ENCODE measurements around the gene AFAP1L1. TPM values are rescaled to one million over a fixed set of nuclear protein-coding genes. Genes with fewer than 3 reads are reported as not detected.

The AFAP1L1 gene
- total RNA-seq, 1 experiment from 2014 or later, result 15.2 TPM

DNA sequence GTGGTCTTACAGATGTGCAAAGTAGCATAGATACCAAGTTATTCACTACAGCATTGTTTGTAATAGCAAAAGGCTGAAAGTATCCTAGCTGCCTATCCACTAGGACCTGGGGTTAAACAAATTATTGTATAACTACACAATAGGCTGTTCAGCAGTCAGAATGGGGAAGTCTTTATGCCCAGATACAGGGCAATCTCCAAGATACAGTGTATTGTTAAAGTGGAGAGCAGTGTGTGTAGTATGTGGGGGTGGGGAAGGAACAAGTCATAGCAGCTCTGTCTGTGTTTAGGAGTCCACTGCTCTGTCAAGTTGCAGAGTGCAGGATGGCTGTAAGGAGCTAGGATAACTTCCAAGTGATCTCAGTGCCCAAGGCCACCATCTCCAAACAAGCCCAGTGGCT, 91.7 kb downstream of the AFAP1L1 start:
- ATAC-seq, result no peak

DNA sequence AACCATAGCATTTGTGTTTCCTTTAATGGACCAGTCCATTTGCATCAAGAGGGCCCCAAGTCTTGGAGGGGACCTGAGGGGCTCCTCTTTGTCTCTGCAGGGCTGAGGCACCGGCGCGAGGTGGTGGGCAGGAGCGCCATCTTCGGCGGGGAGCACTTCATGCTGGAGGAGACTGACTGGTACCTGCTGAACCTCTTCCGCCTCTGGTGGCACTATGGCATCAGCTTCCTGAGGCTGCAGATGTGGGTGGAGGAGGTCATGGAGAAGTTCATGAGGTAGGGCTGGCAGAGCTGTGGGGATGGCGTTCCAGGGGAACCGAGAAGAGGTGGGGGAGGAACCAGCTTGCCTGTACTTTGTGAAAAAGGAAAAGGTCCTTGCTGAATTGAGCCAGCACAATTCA, 92.3 kb downstream of the AFAP1L1 start:
- no TSS peak for BruUV-seq (replicated peaks)
- Histone ChIP-seq H3K4me1 (ENCODE audit: control insufficient read depth, insufficient read depth, low read length) (no peaks in the 10 kb centered on the region), H3K27me3 (ENCODE audit: control insufficient read depth, insufficient read depth, low read length) (no peaks in the 10 kb centered on the region), H3K36me3 (ENCODE audit: control insufficient read depth, insufficient read depth, low read length) (no peaks in the 10 kb centered on the region), H3K4me3 (ENCODE audit: low read depth in 2 of 2, low read length in 2 of 2) (no peak overlapping the region), H3K9me3 (ENCODE audit: control insufficient read depth, insufficient read depth, low read depth, low read length) (no peaks in the 10 kb centered on the region), H3K27ac (ENCODE audit: low read length) (no peak overlapping the region)
- ChIA-PET CTCF (no interaction called here), POLR2A (no interaction called here)
- in situ Hi-C loops (cut with HindIII; ENCODE audit: low pct_unique_long_range_greater_than_20kb, low sequenced_read_pairs) (no loop called here), intact Hi-C loops (cut with micrococcal nuclease; ENCODE audit: unreplicated experiment) (no loop called here)
- DNase-seq (ENCODE audit: low read depth, low spot score) (no peak), ATAC-seq (no peak)
- no peak for TF ChIP-seq TCF7L2 (IDR thresholded peaks at IDR 0.05; ENCODE audit: low read depth, low read length)
- no peak for TF ChIP-seq SIN3A (IDR thresholded peaks at IDR 0.05; ENCODE audit: borderline replicate concordance, insufficient read depth, low read depth, low read length)
- TF ChIP-seq, protein P1, sequence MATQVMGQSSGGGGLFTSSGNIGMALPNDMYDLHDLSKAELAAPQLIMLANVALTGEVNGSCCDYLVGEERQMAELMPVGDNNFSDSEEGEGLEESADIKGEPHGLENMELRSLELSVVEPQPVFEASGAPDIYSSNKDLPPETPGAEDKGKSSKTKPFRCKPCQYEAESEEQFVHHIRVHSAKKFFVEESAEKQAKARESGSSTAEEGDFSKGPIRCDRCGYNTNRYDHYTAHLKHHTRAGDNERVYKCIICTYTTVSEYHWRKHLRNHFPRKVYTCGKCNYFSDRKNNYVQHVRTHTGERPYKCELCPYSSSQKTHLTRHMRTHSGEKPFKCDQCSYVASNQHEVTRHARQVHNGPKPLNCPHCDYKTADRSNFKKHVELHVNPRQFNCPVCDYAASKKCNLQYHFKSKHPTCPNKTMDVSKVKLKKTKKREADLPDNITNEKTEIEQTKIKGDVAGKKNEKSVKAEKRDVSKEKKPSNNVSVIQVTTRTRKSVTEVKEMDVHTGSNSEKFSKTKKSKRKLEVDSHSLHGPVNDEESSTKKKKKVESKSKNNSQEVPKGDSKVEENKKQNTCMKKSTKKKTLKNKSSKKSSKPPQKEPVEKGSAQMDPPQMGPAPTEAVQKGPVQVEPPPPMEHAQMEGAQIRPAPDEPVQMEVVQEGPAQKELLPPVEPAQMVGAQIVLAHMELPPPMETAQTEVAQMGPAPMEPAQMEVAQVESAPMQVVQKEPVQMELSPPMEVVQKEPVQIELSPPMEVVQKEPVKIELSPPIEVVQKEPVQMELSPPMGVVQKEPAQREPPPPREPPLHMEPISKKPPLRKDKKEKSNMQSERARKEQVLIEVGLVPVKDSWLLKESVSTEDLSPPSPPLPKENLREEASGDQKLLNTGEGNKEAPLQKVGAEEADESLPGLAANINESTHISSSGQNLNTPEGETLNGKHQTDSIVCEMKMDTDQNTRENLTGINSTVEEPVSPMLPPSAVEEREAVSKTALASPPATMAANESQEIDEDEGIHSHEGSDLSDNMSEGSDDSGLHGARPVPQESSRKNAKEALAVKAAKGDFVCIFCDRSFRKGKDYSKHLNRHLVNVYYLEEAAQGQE (IDR thresholded peaks at IDR 0.05; ENCODE audit: insufficient read depth in 1 of 2, low read depth in 2 of 2, low read length in 1 of 2), result no peak
- no peak for TF ChIP-seq POLR2AphosphoS5 (IDR thresholded peaks at IDR 0.05; ENCODE audit: low read depth, low read length)
- TF ChIP-seq, protein P2, sequence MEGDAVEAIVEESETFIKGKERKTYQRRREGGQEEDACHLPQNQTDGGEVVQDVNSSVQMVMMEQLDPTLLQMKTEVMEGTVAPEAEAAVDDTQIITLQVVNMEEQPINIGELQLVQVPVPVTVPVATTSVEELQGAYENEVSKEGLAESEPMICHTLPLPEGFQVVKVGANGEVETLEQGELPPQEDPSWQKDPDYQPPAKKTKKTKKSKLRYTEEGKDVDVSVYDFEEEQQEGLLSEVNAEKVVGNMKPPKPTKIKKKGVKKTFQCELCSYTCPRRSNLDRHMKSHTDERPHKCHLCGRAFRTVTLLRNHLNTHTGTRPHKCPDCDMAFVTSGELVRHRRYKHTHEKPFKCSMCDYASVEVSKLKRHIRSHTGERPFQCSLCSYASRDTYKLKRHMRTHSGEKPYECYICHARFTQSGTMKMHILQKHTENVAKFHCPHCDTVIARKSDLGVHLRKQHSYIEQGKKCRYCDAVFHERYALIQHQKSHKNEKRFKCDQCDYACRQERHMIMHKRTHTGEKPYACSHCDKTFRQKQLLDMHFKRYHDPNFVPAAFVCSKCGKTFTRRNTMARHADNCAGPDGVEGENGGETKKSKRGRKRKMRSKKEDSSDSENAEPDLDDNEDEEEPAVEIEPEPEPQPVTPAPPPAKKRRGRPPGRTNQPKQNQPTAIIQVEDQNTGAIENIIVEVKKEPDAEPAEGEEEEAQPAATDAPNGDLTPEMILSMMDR (IDR thresholded peaks at IDR 0.05), result no peak

More for the DNA sequence above, 91.7 kb downstream of the AFAP1L1 start:
- CTCF ChIA-PET, result no interaction called here
- BruUV-seq (replicated peaks), result no TSS peak
- TF ChIP-seq, protein P2 (IDR thresholded peaks at IDR 0.05), result no peak
- TF ChIP-seq TCF7L2 (IDR thresholded peaks at IDR 0.05; ENCODE audit: low read depth, low read length), result no peak
- intact Hi-C loops (cut with micrococcal nuclease; ENCODE audit: unreplicated experiment), result no loop called here
- H3K9me3 ChIP-seq (ENCODE audit: control insufficient read depth, insufficient read depth, low read depth, low read length), result no peaks in the 10 kb centered on the region
- H3K27me3 ChIP-seq (ENCODE audit: control insufficient read depth, insufficient read depth, low read length), result no peaks in the 10 kb centered on the region
- in situ Hi-C loops (cut with HindIII; ENCODE audit: low pct_unique_long_range_greater_than_20kb, low sequenced_read_pairs), result no loop called here
- no peaks in the 10 kb centered on the region for H3K36me3 ChIP-seq (ENCODE audit: control insufficient read depth, insufficient read depth, low read length)
- DNase-seq (ENCODE audit: low read depth, low spot score), result no peak
- peaks cover 6% of the 10 kb centered on the region for H3K4me1 ChIP-seq (ENCODE audit: control insufficient read depth, insufficient read depth, low read length)
- no peak overlapping the region for H3K27ac ChIP-seq (ENCODE audit: low read length)
- POLR2A ChIA-PET, result no interaction called here
- no peak overlapping the region for H3K4me3 ChIP-seq (ENCODE audit: low read depth in 2 of 2, low read length in 2 of 2)

DNA sequence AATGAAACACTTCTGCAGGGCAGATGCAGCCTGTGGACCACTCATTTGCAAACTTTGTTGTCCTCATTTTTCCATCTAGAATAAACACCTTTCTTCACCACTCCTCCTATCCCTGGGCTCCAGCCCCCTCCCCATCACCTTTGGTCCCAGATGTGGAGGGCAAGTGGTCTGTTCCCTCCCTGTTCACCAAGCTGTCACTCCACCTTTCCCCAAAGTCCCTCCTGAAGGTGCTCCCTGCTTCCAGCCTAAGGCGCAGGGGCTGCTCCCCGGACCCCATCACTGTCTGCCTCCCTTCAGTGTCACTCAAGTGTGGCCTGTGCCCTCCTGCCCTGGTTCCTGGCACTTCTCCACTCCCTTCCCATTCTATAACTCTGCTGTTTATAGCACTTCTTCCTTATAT, 93.1 kb downstream of the AFAP1L1 start:
- H3K36me3 ChIP-seq (ENCODE audit: control insufficient read depth, insufficient read depth, low read length), result no peaks in the 10 kb centered on the region
- no peaks in the 10 kb centered on the region for H3K27me3 ChIP-seq (ENCODE audit: control insufficient read depth, insufficient read depth, low read length)
- H3K4me1 ChIP-seq (ENCODE audit: control insufficient read depth, insufficient read depth, low read length), result no peaks in the 10 kb centered on the region
- ChIA-PET CTCF (no interaction called here), POLR2A (no interaction called here)
- in situ Hi-C loops (cut with HindIII; ENCODE audit: low pct_unique_long_range_greater_than_20kb, low sequenced_read_pairs) (no loop called here), intact Hi-C loops (cut with micrococcal nuclease; ENCODE audit: unreplicated experiment) (no loop called here)
- ATAC-seq (no peak), DNase-seq (ENCODE audit: low read depth, low spot score) (no peak)
- H3K27ac ChIP-seq (ENCODE audit: low read length), result no peak overlapping the region
- no peak for TF ChIP-seq POLR2AphosphoS5 (IDR thresholded peaks at IDR 0.05; ENCODE audit: low read depth, low read length)
- TF ChIP-seq SIN3A (IDR thresholded peaks at IDR 0.05; ENCODE audit: borderline replicate concordance, insufficient read depth, low read depth, low read length), result no peak
- TF ChIP-seq, protein P2 (IDR thresholded peaks at IDR 0.05), result no peak
- TF ChIP-seq TCF7L2 (IDR thresholded peaks at IDR 0.05; ENCODE audit: low read depth, low read length), result no peak
- no TSS peak for BruUV-seq (replicated peaks)
- no peaks in the 10 kb centered on the region for H3K9me3 ChIP-seq (ENCODE audit: control insufficient read depth, insufficient read depth, low read depth, low read length)
- no peak overlapping the region for H3K4me3 ChIP-seq (ENCODE audit: low read depth in 2 of 2, low read length in 2 of 2)
